HG03175 (cell line): ENCODE results near the gene TMEM178B.
"Not testable (repeated sequence)": the region's sequence is repeated elsewhere in the genome, so short reads cannot be mapped to it uniquely, and the experiment has no call there.

Experiments
- ATAC-seq: cut with Tn5 transposase; IDR thresholded peaks from one replicate; pipeline ENCODE4 v1.9.1; 2021; ENCODE audit warnings: mild to moderate bottlenecking, moderate library complexity; ENCODE audit not compliant: unreplicated experiment

TMEM178B gene

DNA sequence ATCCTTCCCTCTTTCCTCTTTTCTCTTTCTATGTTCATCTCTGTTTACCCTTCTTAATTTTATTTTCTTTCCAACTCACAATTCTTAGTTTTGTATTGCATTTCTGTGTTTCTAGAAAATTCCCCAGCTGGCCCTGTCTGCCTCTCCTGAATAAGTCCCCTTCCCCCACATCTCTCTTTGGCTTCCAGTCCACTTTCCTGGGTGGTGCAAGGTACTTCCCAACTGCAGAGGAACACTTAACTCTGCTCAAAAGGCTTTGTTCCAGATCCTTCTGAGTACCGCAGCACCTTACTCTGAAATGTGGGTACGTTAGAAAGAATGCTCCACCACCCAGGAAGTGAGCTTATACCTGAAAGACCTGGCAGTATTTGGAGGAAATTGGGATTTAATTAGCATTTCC lies 227.0 kb downstream of the TMEM178B start:
- ATAC-seq: no peak

DNA sequence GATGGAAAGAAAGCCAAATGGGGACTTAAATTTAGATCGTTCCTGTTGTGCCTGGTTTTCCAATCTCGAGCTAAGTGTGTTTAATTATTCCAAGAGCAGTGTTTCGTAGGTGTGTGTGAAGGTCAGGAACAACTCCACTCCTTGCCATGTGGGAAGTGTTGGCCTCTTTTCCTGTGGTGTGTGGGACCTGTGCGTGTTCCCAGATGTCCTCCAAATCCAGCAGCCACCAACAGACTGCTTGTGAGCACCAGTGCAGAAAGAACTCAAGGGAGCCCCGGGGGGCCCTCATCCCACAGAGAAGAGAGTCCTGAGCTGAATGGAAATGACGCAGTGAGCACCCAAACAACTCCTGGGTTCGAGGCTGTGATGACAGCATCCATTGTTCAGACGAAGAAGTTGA lies 227.7 kb downstream of the TMEM178B start:
- ATAC-seq: no peak

DNA sequence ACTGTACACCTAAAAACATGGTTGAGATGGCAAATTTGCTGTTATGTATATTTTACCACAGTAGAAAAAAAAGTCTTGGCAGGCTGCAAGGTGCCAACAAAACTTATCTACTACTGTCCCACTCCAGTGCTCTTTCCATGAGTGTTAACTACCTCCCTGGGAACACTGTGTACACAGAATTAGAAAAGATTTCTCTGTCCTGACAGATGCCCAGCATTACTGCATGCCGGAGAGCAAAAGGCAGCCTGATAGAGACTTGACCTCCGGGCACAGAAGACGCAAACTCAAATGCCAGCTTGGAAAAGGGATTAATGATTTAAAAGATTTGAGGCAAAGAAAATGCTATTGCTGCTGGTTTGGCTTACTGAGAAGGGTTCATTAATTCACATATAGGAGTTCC lies 228.8 kb downstream of the TMEM178B start:
- no peak for ATAC-seq

DNA sequence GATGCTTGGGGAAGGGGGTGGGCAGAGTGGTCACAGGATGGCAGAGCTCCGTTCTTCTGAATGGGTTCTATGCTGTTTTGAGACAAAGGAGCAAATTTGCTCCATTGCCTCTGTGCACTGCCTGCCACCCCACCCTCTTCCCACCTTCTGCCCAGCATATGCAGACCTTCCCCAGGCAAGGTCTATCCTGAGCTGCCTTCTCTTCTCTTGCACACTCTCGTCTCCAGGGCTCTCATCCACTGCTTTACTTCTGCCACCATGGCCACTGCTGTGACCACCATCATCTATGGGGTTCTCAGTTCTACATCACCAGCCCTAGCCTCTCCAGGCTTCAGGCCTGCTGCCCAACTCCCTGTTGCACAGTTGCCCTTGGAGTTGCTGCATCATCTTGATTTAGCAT lies 230.4 kb downstream of the TMEM178B start:
- ATAC-seq: no peak

DNA sequence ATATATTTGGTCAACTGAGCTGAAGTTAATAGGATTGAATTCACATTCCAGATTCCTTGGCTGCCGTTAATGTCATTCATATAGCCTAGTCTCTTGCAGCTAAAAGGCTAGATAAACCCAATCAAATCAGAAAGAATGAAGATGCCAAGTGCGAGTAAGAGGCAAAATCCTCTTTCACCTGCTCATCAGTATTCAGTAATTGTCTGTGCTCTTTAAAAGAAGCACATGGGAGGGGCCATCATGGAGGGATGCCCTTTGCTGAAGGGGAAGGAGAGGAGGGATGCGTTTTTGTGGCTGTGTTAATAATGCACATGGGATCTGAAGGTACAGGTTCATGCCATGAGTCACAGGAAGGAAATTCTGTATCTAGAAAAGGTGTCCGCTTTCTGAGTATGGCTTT lies 232.2 kb downstream of the TMEM178B start:
- ATAC-seq: no peak

DNA sequence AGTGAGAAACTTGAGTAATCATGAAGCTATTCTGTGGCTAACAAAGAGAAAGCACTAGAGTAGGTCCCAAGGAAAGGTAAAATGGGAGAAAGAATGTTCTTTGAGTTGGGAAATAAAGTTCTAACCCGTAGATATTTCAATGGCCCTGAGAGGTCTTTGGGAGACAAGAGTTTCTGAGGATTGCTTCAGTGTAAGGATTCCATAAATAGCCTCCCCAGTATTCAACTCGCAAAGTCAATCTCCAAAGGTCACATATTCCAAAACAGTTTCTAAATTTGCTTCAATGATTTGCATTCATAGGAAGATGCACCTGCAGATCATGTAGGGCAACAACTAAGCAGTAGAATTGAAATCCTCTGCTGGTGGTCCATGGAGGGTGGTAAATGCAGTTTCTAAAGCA lies 238.5 kb downstream of the TMEM178B start:
- no peak for ATAC-seq

DNA sequence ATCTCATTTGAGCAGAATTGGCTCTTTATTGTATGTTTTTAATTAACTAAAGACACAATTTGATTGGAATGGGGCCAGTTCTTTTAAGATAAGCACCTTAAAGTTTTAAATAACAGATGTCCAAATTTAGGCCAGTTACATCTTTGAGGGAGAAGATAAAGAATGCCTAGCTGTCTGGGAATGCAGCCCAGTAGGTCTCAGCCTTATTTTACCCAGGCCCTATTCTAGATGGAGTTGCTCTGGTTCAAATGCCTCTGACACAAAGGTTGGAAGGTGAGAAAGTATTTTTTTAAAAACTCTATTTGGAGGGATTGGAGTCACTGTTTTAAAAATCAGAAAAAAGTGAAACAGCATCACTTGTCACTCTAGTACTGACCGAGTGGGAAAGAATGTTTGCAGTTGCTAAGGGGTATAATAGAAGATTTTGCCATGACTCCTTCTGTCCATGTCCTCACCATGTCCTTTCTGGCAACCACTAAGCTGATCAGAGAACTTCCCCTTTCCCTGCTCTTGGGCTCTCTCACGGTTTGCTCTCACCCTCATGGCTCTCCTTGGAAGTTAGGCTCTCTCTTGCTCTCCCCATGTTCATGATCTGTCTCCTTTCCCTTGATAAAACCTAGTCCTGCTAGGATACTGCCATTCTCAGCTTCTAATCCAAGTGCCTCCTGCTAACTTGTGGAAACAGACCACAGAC lies 239.1 kb downstream of the TMEM178B start:
- ATAC-seq: no peak

DNA sequence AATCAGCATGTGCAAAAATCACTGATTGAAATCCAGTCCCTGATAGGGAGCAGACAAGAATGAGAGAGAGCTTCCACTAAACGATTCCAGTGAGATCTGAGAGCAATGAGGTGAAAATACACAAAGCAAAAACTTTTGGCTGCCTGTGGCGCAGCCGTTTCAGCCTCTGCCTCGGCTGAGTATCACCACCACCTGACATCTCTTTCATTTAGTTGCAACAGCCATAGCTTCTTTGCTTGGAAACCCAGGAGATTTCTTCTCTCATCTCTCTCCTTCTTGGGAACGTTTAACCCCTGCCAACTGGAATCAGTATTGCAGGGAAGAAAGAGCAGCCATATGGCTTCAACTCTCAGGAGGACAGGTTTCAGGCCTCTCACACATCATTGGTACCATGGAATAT lies 240.0 kb downstream of the TMEM178B start:
- no peak for ATAC-seq

DNA sequence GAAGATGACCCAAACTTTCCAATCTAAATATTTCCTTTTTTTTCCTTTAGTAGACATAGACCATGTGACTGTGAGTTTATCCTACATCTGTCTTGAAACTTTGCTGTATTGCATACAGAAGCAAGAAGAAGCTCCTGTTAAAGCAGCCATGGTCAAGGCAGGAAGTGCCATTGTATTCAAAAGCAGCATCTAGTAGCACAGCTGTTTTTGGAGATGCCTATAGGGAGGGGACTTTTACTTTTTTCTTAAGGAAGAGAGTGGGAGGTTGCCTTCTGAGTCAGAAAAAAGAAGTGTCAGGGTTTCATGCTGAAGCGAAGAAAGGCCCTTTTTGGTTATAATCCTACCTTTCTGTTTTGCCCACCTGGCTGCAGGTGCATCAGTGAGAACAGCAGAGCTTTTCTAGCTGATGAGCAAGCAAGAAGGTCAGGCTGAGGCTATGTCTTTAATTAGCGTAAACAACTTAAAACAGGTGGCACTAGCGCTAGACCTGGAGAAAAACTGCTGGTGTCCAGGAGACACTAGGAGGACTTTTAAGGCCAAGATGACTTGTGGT lies 243.2 kb downstream of the TMEM178B start:
- no peak for ATAC-seq

DNA sequence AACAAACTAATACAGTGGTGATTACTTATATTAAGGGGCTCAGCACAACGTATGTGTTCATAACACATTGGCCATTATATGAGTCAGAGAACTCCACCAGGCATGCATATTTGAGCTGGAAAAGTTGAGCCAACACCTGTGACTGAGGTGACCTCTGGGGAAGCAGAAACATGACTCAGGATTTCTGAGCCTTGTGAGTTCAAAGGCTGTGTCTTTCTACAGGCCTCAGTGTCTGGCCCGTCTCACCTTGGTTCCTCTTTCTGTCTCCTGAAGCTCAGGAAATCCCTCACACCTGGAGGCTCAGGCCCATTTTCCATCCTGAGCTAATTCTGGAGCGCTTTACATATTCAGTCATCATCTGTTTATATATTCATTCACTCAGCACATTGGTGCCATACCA lies 246.4 kb downstream of the TMEM178B start:
- no peak for ATAC-seq

DNA sequence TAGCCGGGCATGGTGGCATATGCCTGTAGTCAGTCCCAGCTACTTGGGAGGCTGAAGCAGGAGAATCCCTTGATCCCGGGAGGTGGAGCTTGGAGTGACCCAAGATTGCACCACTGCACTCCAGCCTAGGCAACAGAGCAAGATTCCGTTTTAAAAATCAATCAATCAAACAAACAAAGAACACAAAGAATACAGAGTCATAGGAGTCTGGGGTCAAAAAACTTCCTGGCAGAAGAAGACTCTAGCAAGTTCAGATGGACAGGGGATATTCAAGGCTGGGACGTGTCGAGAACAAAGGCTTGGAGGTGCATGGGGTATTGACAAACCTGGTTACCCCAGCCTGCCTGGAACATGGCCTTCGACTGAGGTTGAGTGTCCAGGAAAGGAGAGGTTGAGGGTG lies 248.5 kb downstream of the TMEM178B start:
- no peak for ATAC-seq

DNA sequence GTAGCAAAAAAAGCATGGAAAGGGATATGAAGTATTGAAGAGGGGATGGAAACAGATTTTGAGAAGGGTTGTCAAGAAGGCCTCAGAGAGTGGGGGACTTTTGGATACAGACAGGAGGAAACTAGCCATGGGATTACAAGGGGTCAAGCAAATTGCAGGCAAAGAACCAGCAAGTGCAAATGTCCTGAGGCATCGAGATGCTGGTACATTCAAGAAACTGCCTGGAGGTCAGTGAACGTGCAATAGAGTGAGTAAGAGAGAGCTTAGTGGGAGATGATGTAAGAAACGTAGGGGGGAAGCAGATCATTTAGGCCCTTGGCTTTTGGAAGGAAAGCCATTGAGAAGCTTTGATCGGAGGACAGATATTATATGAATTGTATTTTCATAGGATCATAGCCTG lies 250.0 kb downstream of the TMEM178B start:
- ATAC-seq: no peak

DNA sequence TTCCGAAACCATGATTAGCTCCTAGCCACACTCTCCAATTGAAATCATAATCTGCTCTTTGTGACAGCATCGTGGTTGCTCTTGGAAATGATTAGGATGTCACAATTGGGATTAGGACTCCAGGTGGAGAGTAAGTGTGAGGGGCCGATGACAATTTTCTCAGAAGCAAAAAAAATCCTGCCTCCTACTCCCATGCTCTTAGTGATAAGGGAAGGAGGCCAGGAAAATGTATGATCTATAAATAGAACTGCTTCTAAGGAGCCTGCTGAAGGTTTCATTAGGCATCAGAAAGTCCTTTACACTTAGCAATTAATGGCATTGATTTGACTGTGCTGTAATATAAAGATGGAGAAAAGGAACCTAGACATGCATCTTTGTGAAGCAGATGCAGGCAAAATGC lies 251.0 kb downstream of the TMEM178B start:
- no peak for ATAC-seq

DNA sequence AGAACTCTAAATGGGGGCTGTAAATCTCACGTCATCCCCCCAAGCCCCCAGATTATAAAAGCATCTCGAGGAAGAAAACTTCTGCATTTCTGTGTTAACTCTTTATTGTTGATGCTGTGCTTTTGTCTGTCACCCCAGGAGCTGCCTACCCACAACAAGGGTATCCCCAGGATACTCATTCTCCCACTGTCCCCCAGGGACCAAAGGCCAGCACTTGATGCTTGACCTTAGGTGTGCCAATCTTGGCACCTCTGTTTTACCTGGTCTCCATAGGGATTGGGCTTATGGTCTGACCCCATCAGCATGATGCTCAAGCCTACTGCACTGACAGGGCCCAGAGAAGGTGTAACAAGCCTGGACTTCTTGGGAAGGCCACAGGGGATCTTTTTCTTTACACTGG lies 251.4 kb downstream of the TMEM178B start:
- ATAC-seq: no peak

DNA sequence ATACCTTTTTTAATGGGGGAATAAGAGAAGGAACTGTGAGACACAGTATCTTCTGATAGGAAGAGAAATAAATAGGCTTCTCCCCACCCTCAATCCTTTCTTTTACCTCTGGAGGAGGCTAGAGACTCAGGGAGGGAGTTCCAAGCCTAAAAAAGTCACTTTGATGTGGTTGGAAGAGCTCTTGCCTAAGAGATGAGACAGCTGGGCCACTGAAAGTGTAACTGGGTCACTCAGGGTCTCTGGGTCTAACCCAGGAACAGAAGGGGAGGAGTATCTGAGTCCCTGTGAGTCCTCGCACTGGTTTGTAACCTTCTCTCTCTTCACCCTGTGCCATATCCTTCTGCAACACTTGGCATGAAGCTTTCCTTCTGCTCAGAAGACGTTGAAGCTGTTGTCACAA lies 254.4 kb downstream of the TMEM178B start:
- no peak for ATAC-seq

DNA sequence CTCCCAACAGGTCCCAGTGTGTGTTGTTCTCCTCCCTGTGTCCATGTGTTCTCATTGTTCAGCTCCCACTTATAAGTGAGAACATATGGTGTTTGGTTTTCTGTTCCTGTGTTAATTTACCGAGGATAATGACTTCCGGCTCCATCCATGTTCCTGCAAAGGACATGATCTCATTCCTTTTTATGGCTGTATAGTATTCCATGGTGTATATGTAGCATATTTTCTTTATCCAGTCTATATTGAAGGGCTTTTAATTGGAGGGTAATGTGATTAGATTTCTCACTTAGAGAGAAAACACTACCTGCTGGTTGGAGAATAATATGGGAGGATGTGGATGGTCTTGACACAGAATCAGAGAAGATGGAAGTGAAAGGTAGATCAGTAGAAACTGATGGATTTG lies 256.4 kb downstream of the TMEM178B start:
- ATAC-seq: not testable (repeated sequence)

DNA sequence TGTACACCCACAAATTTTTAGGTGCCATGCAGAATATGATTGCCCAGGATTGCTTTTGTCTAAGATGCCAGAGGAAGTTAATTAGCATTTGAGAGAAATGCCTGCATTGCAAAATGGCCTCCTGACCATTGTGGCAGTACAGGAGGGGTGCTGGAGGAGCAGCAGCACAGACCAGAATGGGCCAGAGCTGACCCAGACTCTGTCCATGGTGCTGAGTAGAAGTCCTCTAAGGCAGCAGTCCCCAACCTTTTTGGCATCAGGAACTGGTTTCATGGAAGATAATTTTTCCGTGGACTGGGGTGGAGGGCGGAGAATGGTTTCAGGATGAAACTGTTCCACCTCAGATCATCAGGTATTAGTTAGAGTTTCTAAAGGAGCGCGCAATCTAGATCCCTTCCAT lies 259.6 kb downstream of the TMEM178B start:
- ATAC-seq: no peak

DNA sequence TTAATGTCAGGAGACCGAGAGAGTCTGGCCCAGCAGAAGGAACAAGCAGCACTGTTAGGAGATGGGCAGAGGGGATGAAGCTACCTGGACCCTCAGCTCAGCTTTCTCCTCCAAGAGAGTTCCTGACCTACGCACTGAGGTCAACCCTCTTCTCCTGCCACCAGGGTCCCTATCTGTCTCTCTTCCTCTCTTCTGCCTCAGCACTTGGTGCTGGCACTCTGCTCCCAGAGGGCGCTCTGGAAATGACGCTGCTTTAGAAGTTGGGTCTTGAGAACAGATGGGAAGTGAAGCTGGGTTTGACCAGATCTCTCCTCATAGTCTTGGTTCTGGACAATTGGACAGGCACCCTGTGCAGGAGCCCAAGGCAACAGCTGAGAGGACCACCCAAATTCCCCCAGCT lies 261.3 kb downstream of the TMEM178B start:
- no peak for ATAC-seq

DNA sequence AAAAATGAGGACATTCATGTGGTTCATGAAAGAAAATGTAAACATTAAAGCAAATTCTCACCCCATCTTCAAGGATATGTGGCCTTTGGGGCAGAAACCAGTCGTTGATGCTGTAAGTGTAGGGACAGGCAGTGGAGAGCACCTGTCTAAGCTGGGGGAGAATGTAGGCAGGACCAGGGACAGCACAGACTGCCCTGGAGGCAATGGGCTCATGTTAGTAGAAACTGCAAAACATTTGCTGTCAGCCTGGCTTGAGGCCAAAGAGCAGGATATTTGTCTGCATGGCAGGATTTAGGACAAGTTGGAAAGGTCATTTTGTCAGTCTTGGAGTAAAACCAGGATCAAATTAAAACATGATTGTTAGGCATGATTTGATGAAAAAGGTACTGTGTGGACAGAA lies 265.7 kb downstream of the TMEM178B start:
- ATAC-seq: no peak

DNA sequence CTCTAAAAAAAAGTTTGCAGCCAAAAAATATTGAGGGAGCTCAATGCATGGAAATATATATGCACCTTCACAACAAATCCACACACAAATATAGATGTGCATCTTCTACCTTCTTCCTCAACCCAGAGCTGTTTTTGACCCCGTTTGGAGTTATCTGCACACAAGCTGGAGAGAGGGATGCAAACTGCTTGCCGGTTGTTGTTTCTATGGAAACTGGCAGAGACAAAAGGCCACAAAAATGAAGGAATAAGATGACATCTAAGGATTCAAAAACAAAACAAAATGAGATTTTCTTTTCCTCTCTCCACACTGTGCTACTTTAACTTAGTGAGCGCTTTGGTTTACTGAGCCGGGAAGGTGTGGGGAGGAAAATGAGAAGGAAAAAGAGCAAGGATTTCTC lies 267.1 kb downstream of the TMEM178B start:
- ATAC-seq: no peak

DNA sequence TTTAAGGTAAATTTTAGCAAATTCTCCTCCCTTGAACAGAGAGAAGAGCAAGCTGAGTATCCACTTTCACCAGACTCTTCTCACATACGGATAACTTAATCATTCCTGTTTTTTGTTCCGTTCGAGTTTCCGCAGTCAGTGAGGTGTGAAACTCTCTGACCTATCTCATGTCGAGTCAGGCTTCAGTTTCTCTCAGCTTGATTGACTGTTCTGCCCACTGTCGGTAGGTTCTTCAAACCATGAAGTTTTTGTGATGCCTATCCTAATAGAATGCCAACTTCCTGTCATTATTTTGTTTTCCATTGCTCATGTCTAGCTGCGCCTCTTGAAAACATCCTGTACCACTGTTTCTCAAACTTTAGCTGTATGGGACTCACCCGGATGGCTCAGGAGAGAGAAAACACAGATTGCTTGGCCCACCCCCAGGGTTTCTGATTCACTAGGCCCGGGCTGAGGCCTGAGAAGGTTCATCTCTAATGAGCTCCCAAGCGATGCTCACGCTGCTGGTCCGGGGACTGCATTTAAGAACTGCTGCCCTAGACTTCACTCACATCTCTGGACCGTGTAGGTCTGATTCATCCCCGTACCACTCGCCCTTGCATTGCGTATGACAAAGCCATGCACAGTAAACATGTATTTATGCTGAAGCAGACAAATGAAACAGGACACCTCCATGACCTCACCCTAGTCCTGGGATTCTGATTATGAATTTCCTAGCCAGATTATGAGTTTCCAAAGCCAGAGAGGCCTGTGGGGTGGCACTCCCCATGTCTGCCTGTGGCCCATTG lies 269.0 kb downstream of the TMEM178B start:
- ATAC-seq: no peak

DNA sequence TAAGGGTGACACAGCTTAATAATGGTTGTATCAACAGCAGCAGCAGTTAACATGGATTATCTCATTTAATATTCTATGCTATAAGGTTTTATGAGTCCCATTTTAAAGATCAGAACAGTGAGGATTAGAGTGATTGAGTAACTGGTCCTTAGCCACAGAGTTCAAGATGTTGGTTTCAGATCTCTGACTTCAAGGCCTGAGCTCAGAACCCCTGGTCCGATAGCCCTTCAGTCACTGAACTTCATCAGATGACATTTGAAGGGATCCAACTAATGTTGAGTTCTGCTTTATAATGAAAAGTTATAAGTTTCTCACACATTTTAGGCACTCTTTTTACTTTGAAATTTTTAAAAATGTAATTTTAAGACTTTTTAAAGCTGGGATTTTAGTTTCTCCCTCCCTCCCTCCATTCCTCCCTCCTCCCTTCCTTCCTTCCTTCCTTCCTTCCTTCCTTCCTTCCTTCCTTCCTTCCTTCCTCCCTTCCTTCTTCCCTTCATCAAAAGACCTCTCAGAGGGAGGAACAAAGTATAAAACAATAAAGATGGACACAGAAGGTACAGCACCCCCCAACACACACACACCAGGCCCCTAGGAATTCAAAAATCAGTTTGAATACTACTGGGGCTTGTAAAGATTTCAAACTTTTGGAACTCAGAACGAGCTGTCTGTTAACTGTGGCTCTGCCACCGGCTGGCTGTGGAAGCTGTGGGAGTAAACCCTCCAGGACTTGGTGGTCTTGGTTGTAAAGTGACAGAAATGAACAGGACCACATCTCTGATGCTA lies 270.5 kb downstream of the TMEM178B start:
- ATAC-seq: no peak
